Measurements from ENCODE around the gene AOPEP. TPM values are rescaled to one million over a fixed set of nuclear protein-coding genes. Genes with fewer than 3 reads are reported as not detected.

AOPEP gene
- total RNA-seq, 6 experiments from 2014 or later: 36.6 to 110 (median 63.3) TPM

DNA sequence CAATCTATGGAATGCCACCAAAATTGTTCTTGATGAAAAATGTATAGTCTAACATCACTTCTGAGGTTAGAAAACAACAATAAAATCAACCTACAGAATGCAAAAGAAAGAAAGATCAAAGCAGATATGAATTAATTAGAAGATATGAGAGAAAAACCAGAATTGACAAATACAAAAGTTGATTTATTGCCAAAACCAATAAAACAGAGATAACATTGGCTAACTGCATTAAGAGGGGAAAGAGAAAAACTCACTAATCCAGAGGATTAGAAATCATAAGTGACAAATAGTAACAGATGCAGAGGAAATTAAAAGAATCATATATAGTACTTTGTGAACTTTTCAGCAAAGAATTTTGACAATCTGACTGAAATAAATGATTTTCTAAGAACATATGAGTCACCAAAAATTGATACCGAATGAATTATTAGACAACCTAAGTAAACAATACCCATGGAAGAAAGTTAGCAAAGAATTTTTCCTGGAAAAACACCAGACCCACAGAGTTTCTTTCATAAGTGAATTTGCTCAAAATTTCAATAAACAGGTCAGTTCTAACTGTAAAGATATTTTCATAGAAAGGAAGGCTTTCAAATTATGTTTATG is 167.7 kb downstream of the AOPEP start:
- WGBS (ENCODE audit: insufficient coverage, low coverage, low lambda C conversion rate, missing lambda C conversion rate): 16% methylated on average over 1 of the region's 1 CpG
- Histone ChIP-seq H3K27ac (peak overlapping the region in 2 of 3 donors; percentile 12 to 39), H3K4me3 (no peak overlapping the region), H3K9me3 (no peaks in the 10 kb centered on the region), H3K27me3 (no peaks in the 10 kb centered on the region), H3K4me1 (peaks cover 0 to 19% (median 5%) of the 10 kb centered on the region in 4 donors), H3K36me3 (no peaks in the 10 kb centered on the region)
- no peak for TF ChIP-seq POLR2A (IDR thresholded peaks at IDR 0.05)
- TF ChIP-seq, protein P1, sequence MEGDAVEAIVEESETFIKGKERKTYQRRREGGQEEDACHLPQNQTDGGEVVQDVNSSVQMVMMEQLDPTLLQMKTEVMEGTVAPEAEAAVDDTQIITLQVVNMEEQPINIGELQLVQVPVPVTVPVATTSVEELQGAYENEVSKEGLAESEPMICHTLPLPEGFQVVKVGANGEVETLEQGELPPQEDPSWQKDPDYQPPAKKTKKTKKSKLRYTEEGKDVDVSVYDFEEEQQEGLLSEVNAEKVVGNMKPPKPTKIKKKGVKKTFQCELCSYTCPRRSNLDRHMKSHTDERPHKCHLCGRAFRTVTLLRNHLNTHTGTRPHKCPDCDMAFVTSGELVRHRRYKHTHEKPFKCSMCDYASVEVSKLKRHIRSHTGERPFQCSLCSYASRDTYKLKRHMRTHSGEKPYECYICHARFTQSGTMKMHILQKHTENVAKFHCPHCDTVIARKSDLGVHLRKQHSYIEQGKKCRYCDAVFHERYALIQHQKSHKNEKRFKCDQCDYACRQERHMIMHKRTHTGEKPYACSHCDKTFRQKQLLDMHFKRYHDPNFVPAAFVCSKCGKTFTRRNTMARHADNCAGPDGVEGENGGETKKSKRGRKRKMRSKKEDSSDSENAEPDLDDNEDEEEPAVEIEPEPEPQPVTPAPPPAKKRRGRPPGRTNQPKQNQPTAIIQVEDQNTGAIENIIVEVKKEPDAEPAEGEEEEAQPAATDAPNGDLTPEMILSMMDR (IDR thresholded peaks at IDR 0.05): no peak
- peak in 2 of 4 donors; percentile 32 to 42 for ATAC-seq
- intact Hi-C loops (cut with DNase I): no loop called here
- no peak for DNase-seq

DNA sequence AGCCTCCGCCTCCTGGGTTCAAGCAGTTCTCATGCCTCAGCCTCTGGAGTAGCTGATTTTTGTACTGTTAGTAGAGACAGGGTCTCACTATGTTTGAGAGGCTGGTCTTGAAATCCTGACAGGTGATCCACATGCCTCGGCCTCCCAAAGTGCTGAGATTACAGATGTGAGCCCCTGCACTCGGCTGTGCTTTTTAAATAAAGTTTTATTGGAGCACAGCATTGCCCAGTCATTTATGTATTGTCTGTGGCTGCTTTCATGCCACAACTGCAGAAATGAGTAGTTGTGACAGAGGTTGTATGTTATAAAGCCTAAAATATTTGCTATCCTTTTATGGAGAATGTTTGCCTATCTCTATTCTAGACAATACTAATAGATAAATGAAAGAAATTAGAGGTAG is 169.2 kb downstream of the AOPEP start:
- Histone ChIP-seq H3K27ac (no peak overlapping the region), H3K36me3 (no peaks in the 10 kb centered on the region), H3K4me1 (peaks cover 0 to 32% (median 9%) of the 10 kb centered on the region in 4 donors), H3K27me3 (no peaks in the 10 kb centered on the region), H3K4me3 (no peak overlapping the region), H3K9me3 (no peaks in the 10 kb centered on the region)
- ATAC-seq: no peak
- TF ChIP-seq, protein P1 (IDR thresholded peaks at IDR 0.05): no peak
- TF ChIP-seq POLR2A (IDR thresholded peaks at IDR 0.05): no peak
- no peak for DNase-seq
- intact Hi-C loops (cut with DNase I): no loop called here
- WGBS (ENCODE audit: insufficient coverage, low coverage, low lambda C conversion rate, missing lambda C conversion rate): 67% methylated on average over 3 of the region's 3 CpGs

DNA sequence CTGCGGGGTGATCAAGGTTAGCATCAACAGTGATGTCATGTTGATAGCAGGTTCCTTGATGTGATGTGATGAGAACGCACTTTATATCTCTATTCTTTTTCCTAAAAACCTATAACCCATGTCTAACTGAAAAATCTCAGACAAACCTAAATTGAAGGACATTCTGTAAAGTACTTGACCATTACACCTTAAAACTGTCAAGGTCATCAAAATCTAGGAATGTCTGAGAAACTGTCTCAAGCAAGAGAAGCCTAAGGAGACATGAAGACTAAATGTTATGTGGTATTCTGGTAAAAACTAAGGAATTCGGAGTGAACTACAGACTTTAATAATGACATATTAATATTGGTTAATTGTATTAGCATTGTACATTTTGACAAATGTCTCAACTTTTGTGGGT is 170.0 kb downstream of the AOPEP start:
- H3K27me3 ChIP-seq: no peaks in the 10 kb centered on the region
- DNase-seq: no peak
- no peak for ATAC-seq
- intact Hi-C loops (cut with DNase I): no loop called here
- TF ChIP-seq, protein P1 (IDR thresholded peaks at IDR 0.05): no peak
- TF ChIP-seq POLR2A (IDR thresholded peaks at IDR 0.05): no peak
- 85% methylated on average over 3 of the region's 3 CpGs for WGBS (ENCODE audit: insufficient coverage, low coverage, low lambda C conversion rate, missing lambda C conversion rate)
- no peaks in the 10 kb centered on the region for H3K9me3 ChIP-seq
- no peaks in the 10 kb centered on the region for H3K36me3 ChIP-seq
- no peak overlapping the region for H3K4me3 ChIP-seq
- no peak overlapping the region for H3K27ac ChIP-seq
- H3K4me1 ChIP-seq: peaks cover 0 to 41% (median 9%) of the 10 kb centered on the region in 4 donors

DNA sequence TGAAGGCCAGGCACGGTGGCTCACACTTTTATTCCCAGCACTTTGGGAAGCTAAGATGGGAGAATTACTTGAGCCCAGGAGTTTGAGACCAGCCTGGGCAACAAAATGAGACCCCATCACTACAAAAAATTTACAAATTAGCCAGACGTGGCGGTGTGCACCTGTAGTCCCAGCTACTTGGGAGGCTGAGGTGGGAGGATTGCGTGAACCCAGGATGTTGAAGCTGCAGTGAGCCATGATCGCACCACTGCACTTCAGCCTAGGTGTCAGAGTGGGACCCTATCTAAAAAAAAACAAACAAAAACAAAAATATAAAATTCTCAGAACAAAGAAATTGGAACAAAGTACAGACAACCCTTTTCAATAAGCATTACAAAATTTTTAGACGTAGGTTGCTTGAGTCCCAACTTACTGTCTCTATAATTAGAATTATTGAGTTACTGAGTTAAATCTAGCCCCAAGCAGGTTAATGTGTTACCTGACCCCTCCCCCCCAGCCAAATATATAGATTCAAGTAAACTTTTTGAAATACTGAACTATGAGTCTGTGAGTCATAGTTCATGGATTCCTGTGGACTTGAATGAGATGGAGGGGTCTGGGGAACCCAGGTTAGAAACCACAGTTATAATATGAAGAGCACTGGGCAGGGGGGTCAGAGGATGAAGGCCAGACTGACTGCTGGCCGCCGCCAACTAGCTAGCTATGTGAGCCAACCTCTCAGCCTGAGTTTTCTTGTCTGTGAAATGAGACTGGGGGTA is 173.1 kb downstream of the AOPEP start:
- ATAC-seq (peak; percentile 23 to 72 (median 56)), DNase-seq (no peak)
- peaks cover 0 to 26% (median 4%) of the 10 kb centered on the region in 4 donors for H3K4me1 ChIP-seq
- H3K27ac ChIP-seq: peak overlapping the region; percentile 30 to 89 (median 67)
- intact Hi-C loops (cut with DNase I): no loop called here
- no peaks in the 10 kb centered on the region for H3K9me3 ChIP-seq
- TF ChIP-seq POLR2A (IDR thresholded peaks at IDR 0.05): no peak
- TF ChIP-seq, protein P1 (IDR thresholded peaks at IDR 0.05): no peak
- no peak overlapping the region for H3K4me3 ChIP-seq
- WGBS (ENCODE audit: insufficient coverage, low coverage, low lambda C conversion rate, missing lambda C conversion rate): 85% methylated on average over 6 of the region's 8 CpGs
- H3K36me3 ChIP-seq: no peaks in the 10 kb centered on the region
- no peaks in the 10 kb centered on the region for H3K27me3 ChIP-seq
